Osteocyte (in vitro differentiated cells): ENCODE results near the gene FBXL14. TPM values are rescaled to one million over a fixed set of nuclear protein-coding genes. Genes with fewer than 3 reads are reported as not detected.

Experiments
- DNase-seq: peaks from one replicate; pipeline ENCODE4 v3.0.0; 2021; ENCODE audit warnings: mixed read lengths; ENCODE audit not compliant: unreplicated experiment; ENCODE audit errors: extremely low spot score
- H3K27ac Mint-ChIP-seq: one replicate; pipeline ENCODE4 v1.8.0; 2021; ENCODE audit warnings: mild to moderate bottlenecking, mixed read lengths; ENCODE audit not compliant: unreplicated experiment
- H3K27me3 Mint-ChIP-seq: one replicate; pipeline ENCODE4 v1.8.0; 2021; ENCODE audit warnings: mixed read lengths; ENCODE audit not compliant: unreplicated experiment
- H3K36me3 Mint-ChIP-seq: one replicate; pipeline ENCODE4 v1.8.0; 2021; ENCODE audit warnings: mixed read lengths; ENCODE audit not compliant: unreplicated experiment
- H3K4me1 Mint-ChIP-seq: one replicate; pipeline ENCODE4 v1.8.0; 2021; ENCODE audit warnings: mixed read lengths; ENCODE audit not compliant: unreplicated experiment
- H3K4me3 Mint-ChIP-seq: one replicate; pipeline ENCODE4 v1.8.0; 2021; ENCODE audit warnings: mild to moderate bottlenecking, moderate library complexity, mixed read lengths; ENCODE audit not compliant: unreplicated experiment
- H3K9me3 Mint-ChIP-seq: one replicate; pipeline ENCODE4 v1.8.0; 2021; ENCODE audit warnings: mixed read lengths; ENCODE audit not compliant: unreplicated experiment
- total RNA-seq: library from RNA; stranded (reverse); gene quantifications from 2 replicates; pipeline ENCODE4 v1.2.1, GENCODE V29; 2021
- TF ChIP-seq, protein P1 (sequence below): fragments of 200-600 bp; sonication (generic); IDR thresholded peaks from 2 replicates; pipeline ENCODE4 v1.5.0; 2021; ENCODE audit warnings: antibody characterized with exemption, mild to moderate bottlenecking, moderate library complexity

Gene FBXL14
- total RNA-seq, 1 donor from 2014 or later, result 9.1 TPM

DNA sequence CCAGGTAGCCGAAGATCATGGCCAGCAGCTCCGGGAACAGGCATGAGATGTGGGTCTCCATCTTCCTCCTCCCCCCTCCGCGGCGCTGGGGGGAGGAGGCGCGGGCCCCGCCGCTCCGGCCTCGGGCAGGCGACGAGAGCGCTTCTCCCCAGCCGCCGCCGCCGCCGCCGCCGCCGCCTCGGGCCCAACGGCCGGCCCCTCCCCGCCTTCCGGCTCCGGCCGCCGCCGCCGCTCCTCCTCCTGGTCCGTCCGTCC is 448 bp downstream of the FBXL14 start:
- Mint-ChIP-seq H3K4me1 (peaks cover 61% of the 10 kb centered on the region), H3K9me3 (no peaks in the 10 kb centered on the region), H3K27ac (no peak overlapping the region), H3K36me3 (no peaks in the 10 kb centered on the region), H3K4me3 (peak overlapping the region; percentile 89), H3K27me3 (no peaks in the 10 kb centered on the region)
- TF ChIP-seq, protein P1, sequence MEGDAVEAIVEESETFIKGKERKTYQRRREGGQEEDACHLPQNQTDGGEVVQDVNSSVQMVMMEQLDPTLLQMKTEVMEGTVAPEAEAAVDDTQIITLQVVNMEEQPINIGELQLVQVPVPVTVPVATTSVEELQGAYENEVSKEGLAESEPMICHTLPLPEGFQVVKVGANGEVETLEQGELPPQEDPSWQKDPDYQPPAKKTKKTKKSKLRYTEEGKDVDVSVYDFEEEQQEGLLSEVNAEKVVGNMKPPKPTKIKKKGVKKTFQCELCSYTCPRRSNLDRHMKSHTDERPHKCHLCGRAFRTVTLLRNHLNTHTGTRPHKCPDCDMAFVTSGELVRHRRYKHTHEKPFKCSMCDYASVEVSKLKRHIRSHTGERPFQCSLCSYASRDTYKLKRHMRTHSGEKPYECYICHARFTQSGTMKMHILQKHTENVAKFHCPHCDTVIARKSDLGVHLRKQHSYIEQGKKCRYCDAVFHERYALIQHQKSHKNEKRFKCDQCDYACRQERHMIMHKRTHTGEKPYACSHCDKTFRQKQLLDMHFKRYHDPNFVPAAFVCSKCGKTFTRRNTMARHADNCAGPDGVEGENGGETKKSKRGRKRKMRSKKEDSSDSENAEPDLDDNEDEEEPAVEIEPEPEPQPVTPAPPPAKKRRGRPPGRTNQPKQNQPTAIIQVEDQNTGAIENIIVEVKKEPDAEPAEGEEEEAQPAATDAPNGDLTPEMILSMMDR, result no peak
- no peak for DNase-seq

DNA sequence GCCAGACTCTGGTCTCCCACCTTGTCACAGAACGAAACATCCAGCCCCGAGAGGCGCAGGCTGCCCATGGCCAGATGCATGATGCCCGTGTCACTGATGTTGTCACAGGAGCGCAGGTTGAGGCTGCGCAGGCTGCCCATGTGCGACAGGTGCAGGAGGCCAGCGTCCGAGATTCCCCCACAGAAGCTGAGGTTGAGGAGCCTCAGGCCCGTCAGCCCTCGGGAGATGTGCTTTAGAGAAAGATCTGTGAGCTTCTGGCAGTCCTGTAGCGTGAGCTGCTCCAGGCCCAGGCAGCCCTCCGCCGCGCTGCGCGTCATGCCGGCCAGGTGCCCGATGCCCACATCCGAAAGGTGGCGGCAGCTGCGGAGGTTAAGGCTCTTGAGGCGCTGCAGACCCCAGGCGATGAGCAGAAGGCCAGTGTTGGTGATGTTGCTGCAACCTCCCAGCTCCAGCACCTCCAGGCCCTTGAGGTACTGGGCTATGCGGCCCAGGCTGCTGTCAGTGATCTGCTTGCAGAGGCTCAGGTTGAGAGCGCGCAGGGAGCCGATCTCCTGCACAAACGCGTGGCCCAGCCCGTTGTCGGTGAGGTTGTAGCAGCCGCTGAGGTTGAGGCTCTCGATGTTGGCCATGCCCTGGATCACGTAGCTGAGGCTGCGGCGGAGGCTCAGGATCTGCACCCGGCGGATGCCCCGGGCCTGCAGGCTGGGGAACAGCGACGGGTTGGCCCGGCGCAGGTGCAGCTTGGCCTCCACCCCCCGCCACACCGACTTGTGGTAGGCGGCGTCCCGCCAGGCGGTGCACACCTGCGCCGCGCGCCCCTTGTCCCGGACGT is 991 bp downstream of the FBXL14 start:
- Mint-ChIP-seq H3K4me1 (peaks cover 66% of the 10 kb centered on the region), H3K4me3 (peak overlapping the region; percentile 89), H3K27me3 (no peaks in the 10 kb centered on the region), H3K27ac (peak overlapping the region; percentile 91), H3K9me3 (no peaks in the 10 kb centered on the region), H3K36me3 (no peaks in the 10 kb centered on the region)
- TF ChIP-seq, protein P1, result no peak
- no peak for DNase-seq

DNA sequence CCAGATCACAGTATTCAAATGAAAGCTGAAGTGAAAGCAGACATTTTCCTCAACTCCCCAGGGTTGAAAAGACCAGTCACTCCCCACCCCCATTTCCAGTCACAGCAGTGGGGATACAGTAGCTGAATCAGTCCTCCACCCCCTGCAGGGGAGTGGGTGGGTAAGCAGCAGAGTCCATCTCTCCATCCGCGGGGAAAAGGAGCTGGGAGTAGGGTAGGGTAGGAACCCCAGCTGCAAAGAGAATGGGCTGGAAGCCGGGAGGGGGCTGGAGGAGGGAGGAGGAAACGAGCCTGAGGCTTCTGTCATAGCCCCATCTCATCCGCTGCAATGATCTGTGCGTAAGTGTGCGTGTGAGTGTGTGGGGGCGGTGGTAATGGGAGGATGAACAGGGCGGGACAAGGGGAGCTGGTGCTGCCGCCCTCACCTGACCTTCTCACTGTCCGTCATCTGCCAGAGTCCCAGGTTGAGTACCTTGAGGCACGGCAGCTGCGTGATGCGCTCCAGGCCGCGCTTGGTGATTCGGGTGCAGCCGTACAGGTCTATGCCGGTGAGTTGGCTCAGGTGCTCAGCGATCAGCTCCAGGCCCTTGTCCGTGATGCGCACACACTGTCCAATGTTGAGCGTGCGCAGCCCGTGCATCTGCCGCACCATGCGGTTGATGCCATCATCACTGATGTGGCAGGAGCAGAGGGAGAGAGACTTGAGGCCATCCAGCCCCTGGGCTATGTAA is 1.8 kb downstream of the FBXL14 start:
- TF ChIP-seq, protein P1, result peak; percentile 25
- Mint-ChIP-seq H3K27ac (peak overlapping the region; percentile 91), H3K4me1 (peaks cover 74% of the 10 kb centered on the region), H3K9me3 (no peaks in the 10 kb centered on the region), H3K36me3 (no peaks in the 10 kb centered on the region), H3K27me3 (no peaks in the 10 kb centered on the region), H3K4me3 (peak overlapping the region; percentile 89)
- no peak for DNase-seq

DNA sequence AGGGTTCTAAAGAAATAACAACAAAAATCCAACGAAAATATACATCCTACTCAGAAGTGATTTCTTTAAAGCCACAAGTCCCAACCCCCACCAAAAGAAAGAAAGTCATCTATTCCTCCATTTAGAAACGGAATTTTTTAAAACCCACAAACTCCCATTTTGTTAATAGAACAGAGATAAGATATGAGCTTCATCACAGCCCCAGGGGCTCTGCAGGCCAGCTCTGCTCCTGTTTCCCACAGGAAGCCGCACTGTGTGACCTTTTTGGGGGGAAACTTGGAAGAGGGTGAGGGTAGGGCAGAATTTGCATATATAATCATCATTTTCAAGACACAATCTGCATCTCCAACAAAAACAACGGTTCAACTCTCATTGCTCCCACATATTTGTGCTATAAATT is 2.8 kb downstream of the FBXL14 start:
- Mint-ChIP-seq H3K4me1 (peaks cover 81% of the 10 kb centered on the region), H3K4me3 (peak overlapping the region; percentile 89), H3K27me3 (no peaks in the 10 kb centered on the region), H3K36me3 (no peaks in the 10 kb centered on the region), H3K9me3 (no peaks in the 10 kb centered on the region), H3K27ac (peak overlapping the region; percentile 91)
- TF ChIP-seq, protein P1, result no peak
- DNase-seq, result no peak

DNA sequence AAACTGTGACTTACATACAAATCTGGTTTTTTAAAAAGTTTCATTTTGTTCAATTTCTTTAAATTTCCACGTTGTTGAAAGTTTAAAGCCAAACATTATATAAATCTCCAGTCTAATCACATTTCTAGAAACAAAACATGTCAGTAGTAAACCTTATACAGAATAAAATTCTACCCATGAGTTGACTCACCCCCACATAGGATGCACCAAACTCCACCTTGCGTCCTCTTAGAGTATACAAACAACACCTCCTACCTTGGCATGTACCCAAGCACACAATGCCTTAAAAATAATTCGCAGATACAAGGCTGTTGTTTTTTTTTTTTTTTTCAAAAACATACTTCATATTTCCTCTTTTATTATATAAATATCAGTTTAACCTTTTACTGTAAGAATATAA is 3.3 kb downstream of the FBXL14 start:
- H3K9me3 Mint-ChIP-seq, result no peaks in the 10 kb centered on the region
- H3K36me3 Mint-ChIP-seq, result no peaks in the 10 kb centered on the region
- peak overlapping the region; percentile 91 for H3K27ac Mint-ChIP-seq
- no peaks in the 10 kb centered on the region for H3K27me3 Mint-ChIP-seq
- TF ChIP-seq, protein P1, result peak; percentile 12
- DNase-seq, result no peak
- H3K4me3 Mint-ChIP-seq, result peak overlapping the region; percentile 89
- H3K4me1 Mint-ChIP-seq, result peaks cover 79% of the 10 kb centered on the region
